Liver (tissue), 9 donors: ENCODE measurements around the gene ADGRB2. TPM values are rescaled to one million over a fixed set of nuclear protein-coding genes. Genes with fewer than 3 reads are reported as not detected.

Experiments
- DNase-seq: peaks from one replicate; pipeline ENCODE4 v3.0.0-alpha.2; 2017; ENCODE audit warnings: low spot score
- H3K27ac ChIP-seq, 2 donors: one replicate each; pipeline ENCODE4 v1.7.0; 2013; ENCODE audit warnings: inconsistent platforms in 2 of 2, low read length in 2 of 2, control low read depth in 1 of 2, low read depth in 1 of 2, mild to moderate bottlenecking in 1 of 2
- H3K27me3 ChIP-seq, 4 donors: one replicate each; pipeline versions ENCODE4 v1.6.1 to v1.7.0; 2013; ENCODE audit warnings: low read length in 3 of 4, inconsistent platforms in 1 of 4, mild to moderate bottlenecking in 1 of 4, moderate library complexity in 1 of 4; ENCODE audit not compliant: control insufficient read depth in 4 of 4, insufficient read depth in 4 of 4
- H3K36me3 ChIP-seq, 4 donors: one replicate each; pipeline versions ENCODE4 v1.6.1 to v1.7.0; 2013; ENCODE audit warnings: low read length in 3 of 4, mild to moderate bottlenecking in 3 of 4, low read depth in 1 of 4, moderate library complexity in 1 of 4; ENCODE audit not compliant: control insufficient read depth in 4 of 4, insufficient read depth in 3 of 4
- H3K4me1 ChIP-seq, 4 donors: one replicate each; pipeline versions ENCODE4 v1.6.1 to v1.7.0; 2013; ENCODE audit warnings: low read length in 3 of 4, mild to moderate bottlenecking in 3 of 4, moderate library complexity in 1 of 4; ENCODE audit not compliant: control insufficient read depth in 4 of 4, insufficient read depth in 4 of 4
- H3K4me3 ChIP-seq, 3 donors: one replicate each; pipeline versions ENCODE4 v1.6.1 to v1.7.0; 2013; ENCODE audit warnings: low read length in 3 of 3, control low read depth in 1 of 3, low read depth in 1 of 3, mild to moderate bottlenecking in 1 of 3
- H3K9ac ChIP-seq, 2 donors: one replicate each; pipeline ENCODE4 v1.7.0; 2013; ENCODE audit warnings: low read length in 2 of 2, mild to moderate bottlenecking in 2 of 2, moderate library complexity in 2 of 2, control low read depth in 1 of 2, low read depth in 1 of 2
- H3K9me3 ChIP-seq, 4 donors: one replicate each; pipeline versions ENCODE4 v1.6.1 to v1.7.0; 2013; ENCODE audit warnings: low read length in 3 of 4; ENCODE audit not compliant: control insufficient read depth in 4 of 4
- EGR1 ChIP-seq, 2 donors: IDR thresholded peaks; 2 replicates each; pipeline ENCODE4 v1.6.1; 2016 to 2018; ENCODE audit warnings: antibody characterized with exemption in 2 of 2, low read depth in 2 of 2
- FOXA2 ChIP-seq: IDR thresholded peaks from 2 replicates; pipeline ENCODE4 v1.6.1; 2016; ENCODE audit warnings: antibody characterized with exemption
- GABPA ChIP-seq, 2 donors: IDR thresholded peaks in 1 of 2; conservative IDR thresholded peaks in 1 of 2; 2 replicates each; pipeline ENCODE4 v1.6.1; 2016; ENCODE audit warnings: antibody characterized with exemption in 2 of 2, mild to moderate bottlenecking in 1 of 2, moderate library complexity in 1 of 2
- HNF4A ChIP-seq, 2 donors: conservative IDR thresholded peaks; 2 replicates each; pipeline ENCODE4 v1.6.1; 2016; ENCODE audit warnings: antibody characterized with exemption in 2 of 2, mild to moderate bottlenecking in 2 of 2
- HNF4G ChIP-seq: IDR thresholded peaks from 2 replicates; pipeline ENCODE4 v1.6.1; 2016; ENCODE audit warnings: antibody characterized with exemption
- NR2F2 ChIP-seq: IDR thresholded peaks from 2 replicates; pipeline ENCODE4 v1.6.1; 2016; ENCODE audit warnings: antibody characterized with exemption
- SP1 ChIP-seq: IDR thresholded peaks from 2 replicates; pipeline ENCODE4 v1.6.1; 2018; ENCODE audit warnings: antibody characterized with exemption, mild to moderate bottlenecking
- YY1 ChIP-seq: IDR thresholded peaks from 2 replicates; pipeline ENCODE4 v1.6.1; 2016; ENCODE audit warnings: antibody characterized with exemption, mild to moderate bottlenecking
- WGBS: extraction: QIAGEN DNeasy Blood & Tissue Kit; methylation state at CpG from one replicate; pipeline ENCODE4 v1.1.7; 2013; 5-methylcytosine and 5-hydroxymethylcytosine counted together
- polyA plus RNA-seq, 2 donors: library from polyadenylated mRNA; stranded (reverse) in 1 of 2; unstranded in 1 of 2; fragments of 200-250 nt in 1 of 2; fragments of >200 nt in 1 of 2; fragmentation: Nextera tagmentation in 1 of 2; extraction: Ambion mirVana in 1 of 2; gene quantifications; one replicate each; pipeline versions ENCODE4 v1.2.1 to v1.2.3, GENCODE V29; 2013 to 2015
- total RNA-seq, 2 donors: library from RNA; depleted of rRNA; stranded (reverse); fragments of >200 nt; gene quantifications; one replicate each; pipeline ENCODE4 v1.2.3, GENCODE V29; 2014
- TF ChIP-seq, protein P1 (sequence below): IDR thresholded peaks from 2 replicates; pipeline ENCODE4 v1.6.1; 2016; ENCODE audit warnings: antibody characterized with exemption
- TF ChIP-seq, protein P2 (sequence below): IDR thresholded peaks from 2 replicates; pipeline ENCODE4 v1.6.1; 2016; ENCODE audit warnings: antibody characterized with exemption
- TF ChIP-seq, protein P3 (sequence below): IDR thresholded peaks from 2 replicates; pipeline ENCODE4 v1.6.1; 2016; ENCODE audit warnings: antibody characterized with exemption
- TF ChIP-seq, protein P4 (sequence below): IDR thresholded peaks from 2 replicates; pipeline ENCODE4 v1.6.1; 2016; ENCODE audit warnings: antibody characterized with exemption, mild to moderate bottlenecking
- donor health status: healthy.
- donor health status: healthy.
- donor health status: healthy.
- donor health status: healthy.
- donor health status: healthy.

The ADGRB2 gene
- total and polyA plus RNA-seq, 4 donors: under 0.01 to 0.05 (median 0.05) TPM; not detected in 1

DNA sequence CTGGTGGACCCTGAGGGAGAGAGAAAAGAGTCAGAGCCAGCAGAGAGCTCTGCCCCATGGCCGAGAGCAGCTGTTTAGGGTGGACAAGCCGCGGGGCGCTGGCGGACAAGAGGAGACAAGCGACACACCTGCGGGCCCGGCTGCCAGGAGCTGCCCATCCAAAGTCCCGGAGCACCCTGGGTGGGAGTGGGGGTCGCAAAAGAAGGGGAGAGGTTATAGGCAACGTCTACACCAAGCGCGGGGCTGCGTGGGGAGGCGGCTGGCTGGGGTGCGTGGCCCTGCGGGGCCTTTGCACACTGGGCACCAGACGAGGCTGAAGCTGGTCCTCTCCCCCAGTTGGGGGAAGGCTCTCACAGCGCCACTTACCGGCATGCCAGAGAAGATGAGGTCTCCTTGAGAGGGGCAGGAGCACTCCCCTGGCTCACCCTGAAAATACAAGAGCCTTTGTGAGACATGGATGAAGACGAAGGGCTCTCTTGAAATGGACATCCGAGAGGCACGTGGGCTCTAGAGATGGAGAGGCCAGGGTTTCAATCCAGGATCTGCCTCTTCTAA, 84.4 kb downstream of the ADGRB2 start:
- Histone ChIP-seq H3K9me3 (no peaks in the 10 kb centered on the region), H3K36me3 (no peaks in the 10 kb centered on the region), H3K9ac (no peak overlapping the region), H3K27ac (no peak overlapping the region), H3K4me3 (no peak overlapping the region), H3K4me1 (no peaks in the 10 kb centered on the region), H3K27me3 (peaks cover 0 to 5% (median 0%) of the 10 kb centered on the region in 4 donors)
- DNase-seq: no peak
- TF ChIP-seq HNF4G: no peak
- no peak for TF ChIP-seq GABPA (IDR thresholded peaks at IDR 0.05 in 1 of 2, conservative IDR thresholded peaks at IDR 0.05 in 1 of 2)
- TF ChIP-seq, protein P1, sequence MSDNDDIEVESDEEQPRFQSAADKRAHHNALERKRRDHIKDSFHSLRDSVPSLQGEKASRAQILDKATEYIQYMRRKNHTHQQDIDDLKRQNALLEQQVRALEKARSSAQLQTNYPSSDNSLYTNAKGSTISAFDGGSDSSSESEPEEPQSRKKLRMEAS: no peak
- TF ChIP-seq, protein P2, sequence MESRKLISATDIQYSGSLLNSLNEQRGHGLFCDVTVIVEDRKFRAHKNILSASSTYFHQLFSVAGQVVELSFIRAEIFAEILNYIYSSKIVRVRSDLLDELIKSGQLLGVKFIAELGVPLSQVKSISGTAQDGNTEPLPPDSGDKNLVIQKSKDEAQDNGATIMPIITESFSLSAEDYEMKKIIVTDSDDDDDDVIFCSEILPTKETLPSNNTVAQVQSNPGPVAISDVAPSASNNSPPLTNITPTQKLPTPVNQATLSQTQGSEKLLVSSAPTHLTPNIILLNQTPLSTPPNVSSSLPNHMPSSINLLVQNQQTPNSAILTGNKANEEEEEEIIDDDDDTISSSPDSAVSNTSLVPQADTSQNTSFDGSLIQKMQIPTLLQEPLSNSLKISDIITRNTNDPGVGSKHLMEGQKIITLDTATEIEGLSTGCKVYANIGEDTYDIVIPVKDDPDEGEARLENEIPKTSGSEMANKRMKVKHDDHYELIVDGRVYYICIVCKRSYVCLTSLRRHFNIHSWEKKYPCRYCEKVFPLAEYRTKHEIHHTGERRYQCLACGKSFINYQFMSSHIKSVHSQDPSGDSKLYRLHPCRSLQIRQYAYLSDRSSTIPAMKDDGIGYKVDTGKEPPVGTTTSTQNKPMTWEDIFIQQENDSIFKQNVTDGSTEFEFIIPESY: no peak
- TF ChIP-seq, protein P3, sequence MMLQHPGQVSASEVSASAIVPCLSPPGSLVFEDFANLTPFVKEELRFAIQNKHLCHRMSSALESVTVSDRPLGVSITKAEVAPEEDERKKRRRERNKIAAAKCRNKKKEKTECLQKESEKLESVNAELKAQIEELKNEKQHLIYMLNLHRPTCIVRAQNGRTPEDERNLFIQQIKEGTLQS: no peak
- TF ChIP-seq, protein P4, sequence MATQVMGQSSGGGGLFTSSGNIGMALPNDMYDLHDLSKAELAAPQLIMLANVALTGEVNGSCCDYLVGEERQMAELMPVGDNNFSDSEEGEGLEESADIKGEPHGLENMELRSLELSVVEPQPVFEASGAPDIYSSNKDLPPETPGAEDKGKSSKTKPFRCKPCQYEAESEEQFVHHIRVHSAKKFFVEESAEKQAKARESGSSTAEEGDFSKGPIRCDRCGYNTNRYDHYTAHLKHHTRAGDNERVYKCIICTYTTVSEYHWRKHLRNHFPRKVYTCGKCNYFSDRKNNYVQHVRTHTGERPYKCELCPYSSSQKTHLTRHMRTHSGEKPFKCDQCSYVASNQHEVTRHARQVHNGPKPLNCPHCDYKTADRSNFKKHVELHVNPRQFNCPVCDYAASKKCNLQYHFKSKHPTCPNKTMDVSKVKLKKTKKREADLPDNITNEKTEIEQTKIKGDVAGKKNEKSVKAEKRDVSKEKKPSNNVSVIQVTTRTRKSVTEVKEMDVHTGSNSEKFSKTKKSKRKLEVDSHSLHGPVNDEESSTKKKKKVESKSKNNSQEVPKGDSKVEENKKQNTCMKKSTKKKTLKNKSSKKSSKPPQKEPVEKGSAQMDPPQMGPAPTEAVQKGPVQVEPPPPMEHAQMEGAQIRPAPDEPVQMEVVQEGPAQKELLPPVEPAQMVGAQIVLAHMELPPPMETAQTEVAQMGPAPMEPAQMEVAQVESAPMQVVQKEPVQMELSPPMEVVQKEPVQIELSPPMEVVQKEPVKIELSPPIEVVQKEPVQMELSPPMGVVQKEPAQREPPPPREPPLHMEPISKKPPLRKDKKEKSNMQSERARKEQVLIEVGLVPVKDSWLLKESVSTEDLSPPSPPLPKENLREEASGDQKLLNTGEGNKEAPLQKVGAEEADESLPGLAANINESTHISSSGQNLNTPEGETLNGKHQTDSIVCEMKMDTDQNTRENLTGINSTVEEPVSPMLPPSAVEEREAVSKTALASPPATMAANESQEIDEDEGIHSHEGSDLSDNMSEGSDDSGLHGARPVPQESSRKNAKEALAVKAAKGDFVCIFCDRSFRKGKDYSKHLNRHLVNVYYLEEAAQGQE: no peak
- TF ChIP-seq EGR1 (IDR thresholded peaks at IDR 0.05; ENCODE audit: low read depth in 2 of 2): no peak
- no peak for TF ChIP-seq HNF4A (conservative IDR thresholded peaks at IDR 0.05)
- TF ChIP-seq SP1: no peak
- no peak for TF ChIP-seq NR2F2
- TF ChIP-seq FOXA2: no peak
- TF ChIP-seq YY1: no peak
- WGBS: 81% methylated on average over 23 of the region's 23 CpGs

DNA sequence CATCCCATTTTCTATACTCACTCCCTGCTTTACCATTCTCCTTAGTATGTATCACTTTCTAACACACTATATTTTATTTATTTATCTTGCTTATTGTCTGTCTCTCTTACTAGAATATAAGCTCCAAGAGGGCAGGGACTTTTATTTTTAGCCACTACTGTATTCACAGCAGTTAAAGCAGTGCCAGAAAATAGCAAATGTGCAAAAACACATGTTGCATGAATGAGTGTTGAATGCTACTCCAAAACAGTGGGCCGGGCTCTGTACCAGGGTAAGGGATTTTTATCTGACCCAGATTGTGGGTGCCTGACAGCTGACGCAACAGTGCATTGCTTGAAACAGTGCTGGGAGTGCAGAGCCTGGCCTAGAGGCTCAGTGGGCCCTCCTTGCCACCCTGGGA, 85.0 kb downstream of the ADGRB2 start:
- no peak overlapping the region for H3K27ac ChIP-seq
- no peak overlapping the region for H3K9ac ChIP-seq
- H3K9me3 ChIP-seq: no peaks in the 10 kb centered on the region
- no peaks in the 10 kb centered on the region for H3K36me3 ChIP-seq
- WGBS: 43% methylated on average over 2 of the region's 2 CpGs
- no peak for DNase-seq
- no peaks in the 10 kb centered on the region for H3K4me1 ChIP-seq
- H3K27me3 ChIP-seq: peaks cover 0 to 5% (median 0%) of the 10 kb centered on the region in 4 donors
- no peak overlapping the region for H3K4me3 ChIP-seq
- TF ChIP-seq, protein P1: no peak
- TF ChIP-seq, protein P3: no peak
- TF ChIP-seq SP1: no peak
